Mucosa of stomach (tissue), 1 donor: ENCODE results near the gene NFATC2IP.

Experiments used
- H3K27me3 ChIP-seq: one replicate; pipeline ENCODE4 v1.7.0; 2013; ENCODE audit warnings: mild to moderate bottlenecking, low read length; ENCODE audit not compliant: control insufficient read depth, insufficient read depth
- H3K36me3 ChIP-seq: one replicate; pipeline ENCODE4 v1.7.0; 2013; ENCODE audit warnings: low read length; ENCODE audit not compliant: control insufficient read depth, insufficient read depth
- H3K4me1 ChIP-seq: one replicate; pipeline ENCODE4 v1.7.0; 2013; ENCODE audit warnings: mild to moderate bottlenecking, low read length; ENCODE audit not compliant: control insufficient read depth, insufficient read depth
- H3K4me3 ChIP-seq: one replicate; pipeline ENCODE4 v1.7.0; 2013; ENCODE audit warnings: low read length
- H3K9ac ChIP-seq: one replicate; pipeline ENCODE4 v1.7.0; 2013; ENCODE audit warnings: mild to moderate bottlenecking, low read length, moderate library complexity
- H3K9me3 ChIP-seq: one replicate; pipeline ENCODE4 v1.7.0; 2013; ENCODE audit warnings: mild to moderate bottlenecking, low read length, moderate library complexity; ENCODE audit not compliant: control insufficient read depth
- donor health status: Pancreatic carcinoma.

NFATC2IP gene

DNA sequence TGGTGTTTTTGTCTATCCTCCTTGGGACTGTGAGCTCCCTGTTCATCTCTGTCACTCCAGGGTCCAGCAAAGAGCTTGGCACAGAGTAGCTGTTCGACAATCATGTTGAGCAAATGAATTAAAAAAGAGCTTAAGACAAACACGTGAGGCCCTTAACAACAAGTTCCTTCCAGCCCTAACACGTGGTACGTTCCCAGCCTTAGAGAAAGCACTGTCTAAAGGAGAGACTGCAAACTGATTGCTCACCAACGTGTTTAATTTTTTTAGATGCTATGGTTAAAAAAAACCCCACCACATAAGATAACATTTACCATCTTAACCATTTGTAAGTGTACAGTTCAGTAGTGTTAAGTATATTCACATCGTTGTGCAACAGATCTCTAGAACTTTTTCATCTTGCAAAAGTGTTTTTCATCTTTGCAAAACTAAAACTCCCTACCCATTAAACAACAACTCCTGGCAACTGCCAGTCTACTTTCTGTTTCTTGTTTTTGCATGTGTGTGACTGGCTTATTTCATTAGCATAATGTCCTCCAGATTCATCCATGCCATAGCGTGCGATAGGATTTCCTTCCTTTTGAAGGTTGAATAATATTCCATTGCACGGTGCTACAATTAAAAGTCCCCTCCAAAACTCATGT is 62.3 kb downstream of the NFATC2IP start:
- Histone ChIP-seq H3K36me3 (no peaks in the 10 kb centered on the region), H3K4me1 (no peaks in the 10 kb centered on the region), H3K27me3 (no peaks in the 10 kb centered on the region), H3K9ac (no peak overlapping the region), H3K4me3 (no peak overlapping the region), H3K9me3 (no peaks in the 10 kb centered on the region)

DNA sequence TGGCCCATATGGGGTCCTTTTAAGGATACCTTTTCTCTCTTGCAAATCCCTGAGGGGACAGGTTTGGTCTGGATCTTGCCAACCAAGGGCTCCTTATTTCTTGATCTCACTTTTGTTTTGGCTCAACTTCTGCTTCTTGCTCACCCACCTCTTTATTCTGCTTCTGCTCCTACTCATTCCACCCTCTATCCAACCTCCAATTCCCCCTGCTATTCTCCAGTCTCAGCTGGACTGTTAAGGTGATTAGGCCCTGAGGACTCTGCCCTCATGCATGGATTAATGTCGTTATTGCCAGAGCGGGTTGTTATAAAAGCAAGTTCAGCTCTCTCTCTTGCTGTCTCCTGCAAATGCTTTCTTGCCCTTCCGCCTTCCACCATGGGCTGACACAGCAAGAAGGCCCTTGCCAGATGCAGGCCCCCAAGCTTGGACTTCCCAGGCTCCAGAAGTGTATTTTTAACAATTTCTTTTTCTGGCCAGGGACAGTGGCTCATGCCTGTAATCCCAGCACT is 63.9 kb downstream of the NFATC2IP start:
- no peaks in the 10 kb centered on the region for H3K4me1 ChIP-seq
- no peak overlapping the region for H3K4me3 ChIP-seq
- H3K36me3 ChIP-seq, result no peaks in the 10 kb centered on the region
- H3K9me3 ChIP-seq, result no peaks in the 10 kb centered on the region
- H3K27me3 ChIP-seq, result no peaks in the 10 kb centered on the region
- H3K9ac ChIP-seq, result no peak overlapping the region
